Prostate gland (tissue), 2 donors: ENCODE data around the gene MNT.

Source experiments
- POLR2A ChIP-seq: fragments of 450-650 bp; IDR thresholded peaks from one replicate; pipeline ENCODE4 v1.6.1; 2016; ENCODE audit warnings: antibody characterized with exemption, mild to moderate bottlenecking
- TF ChIP-seq, protein P1 (sequence below), 4 experiments: fragments of 200-600 bp in 2 of 4; fragments of 450-650 bp in 2 of 4; sonication (generic) in 2 of 4; IDR thresholded peaks; 1 replicate in 3 of 4; 2 replicates in 1 of 4; pipeline ENCODE4 v1.5.1; 2016 to 2019; ENCODE audit warnings: antibody characterized with exemption in 4 of 4, mild to moderate bottlenecking in 2 of 4, moderate library complexity in 2 of 4

DNA sequence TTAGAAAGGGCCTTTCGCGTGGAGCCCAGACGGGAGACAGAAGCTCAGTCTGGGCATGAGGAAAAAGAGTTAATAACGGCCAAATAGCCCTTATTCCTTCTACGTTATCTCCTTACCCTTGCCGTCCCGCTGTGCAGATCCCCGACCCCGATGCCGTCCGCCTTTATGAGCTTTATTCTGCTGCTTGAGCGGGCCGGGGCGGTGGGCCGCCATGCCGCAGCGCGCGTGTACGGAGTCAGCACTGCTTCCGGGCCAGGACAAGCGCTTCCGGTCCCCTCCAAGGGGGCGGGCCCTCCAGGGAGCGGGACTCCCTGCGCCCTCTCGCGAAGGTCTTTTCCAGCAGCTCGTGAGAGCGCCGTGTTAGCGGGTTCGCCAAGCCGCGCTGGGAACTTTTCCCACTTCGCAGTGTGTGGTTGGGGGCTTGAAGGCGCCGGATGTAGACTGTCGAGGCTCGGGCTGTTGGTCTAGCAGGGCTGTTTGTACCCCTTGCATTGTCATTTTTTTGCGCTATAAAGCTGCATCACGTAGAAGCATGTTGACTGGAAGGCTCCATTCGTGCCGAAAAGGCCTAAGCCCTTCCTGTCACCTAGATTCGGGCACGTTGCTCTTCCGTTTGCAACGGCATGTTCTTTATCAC, 64.5 kb downstream of the MNT start, which contains the start of gene TSR1:
- TF ChIP-seq, protein P1, sequence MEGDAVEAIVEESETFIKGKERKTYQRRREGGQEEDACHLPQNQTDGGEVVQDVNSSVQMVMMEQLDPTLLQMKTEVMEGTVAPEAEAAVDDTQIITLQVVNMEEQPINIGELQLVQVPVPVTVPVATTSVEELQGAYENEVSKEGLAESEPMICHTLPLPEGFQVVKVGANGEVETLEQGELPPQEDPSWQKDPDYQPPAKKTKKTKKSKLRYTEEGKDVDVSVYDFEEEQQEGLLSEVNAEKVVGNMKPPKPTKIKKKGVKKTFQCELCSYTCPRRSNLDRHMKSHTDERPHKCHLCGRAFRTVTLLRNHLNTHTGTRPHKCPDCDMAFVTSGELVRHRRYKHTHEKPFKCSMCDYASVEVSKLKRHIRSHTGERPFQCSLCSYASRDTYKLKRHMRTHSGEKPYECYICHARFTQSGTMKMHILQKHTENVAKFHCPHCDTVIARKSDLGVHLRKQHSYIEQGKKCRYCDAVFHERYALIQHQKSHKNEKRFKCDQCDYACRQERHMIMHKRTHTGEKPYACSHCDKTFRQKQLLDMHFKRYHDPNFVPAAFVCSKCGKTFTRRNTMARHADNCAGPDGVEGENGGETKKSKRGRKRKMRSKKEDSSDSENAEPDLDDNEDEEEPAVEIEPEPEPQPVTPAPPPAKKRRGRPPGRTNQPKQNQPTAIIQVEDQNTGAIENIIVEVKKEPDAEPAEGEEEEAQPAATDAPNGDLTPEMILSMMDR (IDR thresholded peaks at IDR 0.05): peak; percentile 14 to 66 (median 39)
- peak; percentile 86 for TF ChIP-seq POLR2A
